HG03439 (cell line): ENCODE measurements around the gene ZFHX3.
A peak's percentile ranks its signal among the peaks of the same experiment; 100 is the strongest.

Experiments
- ATAC-seq: cut with Tn5 transposase; IDR thresholded peaks from one replicate; pipeline ENCODE4 v1.9.1; 2021; ENCODE audit warnings: mild to moderate bottlenecking, moderate library complexity; ENCODE audit not compliant: unreplicated experiment

The ZFHX3 gene

GRCh38 chr16:73068541-73069401 is 20.8 kb upstream of the ZFHX3 start:
- no peak for ATAC-seq

- no peak for ATAC-seq
These were observed 20.0 kb upstream of the ZFHX3 start for GRCh38 chr16:73067671-73068540.

GRCh38 chr16:73066927-73067670 is 19.2 kb upstream of the ZFHX3 start:
- no peak for ATAC-seq

GRCh38 chr16:73066331-73066926 is 18.5 kb upstream of the ZFHX3 start:
- no peak for ATAC-seq

GRCh38 chr16:73065632-73066330 is 17.9 kb upstream of the ZFHX3 start:
- no peak for ATAC-seq

DNA sequence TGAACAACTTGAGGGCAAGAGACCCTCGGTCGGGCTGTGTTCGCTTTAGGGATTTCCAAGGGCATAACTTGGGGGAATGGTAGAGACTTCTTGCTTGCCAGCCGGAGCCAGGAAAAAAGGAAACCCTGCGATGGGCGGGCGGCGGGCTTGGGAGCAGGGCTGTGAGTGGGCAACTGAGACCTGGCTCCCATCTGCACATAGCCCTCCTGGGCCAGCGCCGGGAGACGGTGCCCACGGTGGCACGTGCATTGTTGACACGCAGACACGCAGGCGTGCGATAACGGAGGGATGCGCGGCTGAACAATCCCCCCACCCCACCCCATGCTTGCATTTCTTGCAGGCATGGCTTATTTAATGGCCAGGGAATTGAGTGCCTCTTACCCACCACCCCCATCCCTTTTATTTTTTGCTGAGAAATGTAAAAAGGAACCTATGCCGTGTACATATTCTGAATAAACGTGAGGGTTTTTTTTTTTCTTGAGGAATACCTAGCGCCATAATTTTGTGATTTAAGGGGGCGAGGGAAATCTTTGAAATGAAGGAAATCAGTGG is 17.1 kb upstream of the ZFHX3 start:
- no peak for ATAC-seq

DNA sequence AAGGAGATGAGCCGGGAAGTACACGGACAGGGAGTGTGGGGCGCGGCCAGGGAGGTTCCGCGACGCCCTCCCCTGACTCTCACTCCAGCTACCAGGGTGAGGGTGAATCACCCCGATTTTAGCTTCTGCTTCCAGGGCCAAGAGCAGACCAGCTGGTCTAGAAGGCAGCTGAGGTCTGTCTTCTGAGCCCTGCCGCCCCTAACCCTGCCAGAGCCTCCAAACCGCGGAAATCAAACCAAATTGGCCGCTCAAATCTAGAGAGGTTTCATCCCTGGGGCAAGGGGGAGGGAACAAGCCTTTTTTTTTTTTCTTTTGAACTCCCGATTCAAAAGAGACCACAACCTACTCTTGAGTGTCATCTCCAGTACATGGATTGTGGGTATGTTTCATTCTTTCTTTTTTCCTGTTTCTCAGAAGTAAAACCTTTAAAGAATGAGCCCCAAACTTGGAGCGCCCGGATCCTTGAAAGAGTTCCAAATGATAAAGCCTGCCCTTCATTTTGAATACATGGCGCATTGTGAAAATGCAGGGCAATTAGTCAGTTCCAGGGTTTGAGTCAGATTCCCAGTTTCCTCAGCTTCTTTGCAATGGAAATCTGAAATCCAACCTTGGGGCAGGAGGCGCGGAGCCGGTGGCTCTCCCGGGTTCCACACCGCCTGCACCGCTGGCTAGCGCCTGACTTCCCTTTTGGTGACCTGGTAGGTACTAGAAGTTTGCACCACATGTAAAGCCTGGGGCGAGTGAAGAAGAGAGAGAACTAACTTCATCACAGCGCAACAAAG is 16.5 kb upstream of the ZFHX3 start:
- ATAC-seq = no peak

DNA sequence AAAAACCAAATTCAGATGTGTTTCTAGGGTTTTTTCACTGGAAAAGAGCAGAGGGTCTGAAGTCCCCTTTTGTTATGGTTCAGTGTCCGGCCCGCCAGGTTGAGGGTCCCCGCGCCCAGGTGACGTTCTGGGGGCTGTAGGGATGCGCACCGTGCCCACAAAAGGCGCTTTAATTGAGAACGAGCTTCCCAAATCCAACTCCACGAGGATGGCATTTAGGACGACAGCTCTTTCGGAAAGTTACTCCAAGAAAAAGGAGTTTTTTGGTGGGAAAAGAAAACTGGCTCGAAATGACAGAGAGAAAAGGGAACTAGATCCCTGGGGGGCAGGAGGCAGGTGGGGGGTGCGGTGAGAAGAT is 15.9 kb upstream of the ZFHX3 start:
- ATAC-seq = no peak

- no peak for ATAC-seq
These were observed 15.1 kb upstream of the ZFHX3 start for GRCh38 chr16:73062743-73063733.

DNA sequence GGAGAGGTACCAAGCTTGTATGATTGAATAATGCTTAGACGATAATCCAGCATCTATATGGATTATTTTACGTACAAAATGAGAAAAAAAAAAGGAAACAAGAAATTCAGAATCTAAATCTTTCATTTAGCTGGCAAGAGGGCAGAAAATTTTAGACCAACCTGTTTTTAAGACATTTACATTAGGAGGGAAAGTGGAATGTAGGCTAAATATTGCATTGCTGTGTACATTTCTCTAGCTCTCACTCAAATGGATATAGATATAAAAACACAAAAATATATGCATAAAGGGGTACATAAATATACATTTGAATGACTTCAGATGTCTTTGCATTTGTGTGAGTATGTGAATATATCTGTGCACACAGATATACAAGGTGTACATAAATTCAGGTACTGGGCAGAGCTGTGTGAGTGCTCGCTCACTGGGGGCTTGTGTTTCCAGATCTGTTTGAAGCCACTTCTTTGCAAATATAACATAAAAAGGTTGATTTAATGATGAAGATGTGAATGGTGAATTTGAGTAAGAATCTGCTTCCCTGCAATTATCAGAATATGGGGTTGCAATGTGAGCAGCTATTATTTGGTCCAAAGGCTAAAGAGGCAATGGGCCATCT is 14.2 kb upstream of the ZFHX3 start:
- no peak for ATAC-seq

- ATAC-seq = no peak
These were observed 13.1 kb upstream of the ZFHX3 start for GRCh38 chr16:73060892-73061490.

GRCh38 chr16:73059779-73060615 is 12.1 kb upstream of the ZFHX3 start:
- ATAC-seq = no peak

DNA sequence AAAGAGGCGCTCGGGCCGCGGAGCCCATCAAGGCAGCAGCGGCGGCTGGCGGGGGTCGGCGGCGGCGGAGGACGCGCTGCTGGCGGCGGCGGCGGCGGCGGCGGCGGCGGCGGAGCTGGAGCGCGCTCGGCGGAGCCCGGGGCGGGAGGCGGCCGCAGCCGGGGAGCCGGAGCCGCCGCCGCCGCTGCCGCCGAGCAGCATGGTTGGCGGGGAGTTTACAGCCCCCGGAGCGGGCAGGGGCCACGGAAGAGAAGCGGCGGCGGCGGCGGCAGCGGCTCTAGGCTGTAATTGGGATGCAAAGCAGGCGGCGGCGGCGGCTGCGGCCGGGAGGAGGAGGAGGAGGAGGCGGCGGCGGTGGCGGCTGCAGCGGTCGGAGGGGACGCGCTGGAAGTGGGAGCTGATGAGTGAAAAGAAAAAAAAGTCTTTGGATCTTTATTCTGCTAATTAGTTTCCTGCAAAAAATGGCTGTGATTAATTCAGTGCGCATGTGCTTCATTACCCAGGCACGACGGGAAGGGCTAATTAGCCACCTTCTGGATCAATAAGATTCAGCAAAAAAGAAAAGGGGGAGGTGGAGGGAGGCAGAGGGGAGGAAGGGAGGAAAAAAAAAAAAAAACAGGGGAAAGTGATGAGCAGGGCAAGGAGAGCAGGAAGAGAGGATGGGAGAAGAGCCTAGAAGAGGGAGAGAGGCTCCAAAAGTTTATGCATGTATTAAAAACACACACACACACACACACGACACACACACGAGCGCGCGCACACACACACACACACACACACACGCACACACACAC is 10.9 kb upstream of the ZFHX3 start:
- ATAC-seq = peak; percentile 36

- ATAC-seq = peak; percentile 72
These were observed 10.3 kb upstream of the ZFHX3 start for GRCh38 chr16:73058221-73058615.
